Natural killer cell (primary cell): ENCODE results near the gene PIGC. TPM values are rescaled to one million over a fixed set of nuclear protein-coding genes. Genes with fewer than 3 reads are reported as not detected.

Source experiments
- ATAC-seq, 3 donors: fragments of 150-1000 bp in 2 of 3; fragments of 200-7000 bp in 1 of 3; cut with Tn5 transposase; 1 replicate in 1 of 3; 2 replicates in 2 of 3; pipeline ENCODE4 v1.10.0; 2021; ENCODE audit warnings: mild to moderate bottlenecking in 2 of 3, moderate library complexity in 2 of 3
- DNase-seq, 2 donors: peaks; one replicate each; pipeline versions ENCODE4 v3.0.0 to v3.0.0-alpha.2; 2013 to 2021; ENCODE audit warnings: mixed read lengths in 1 of 2
- H3K27ac ChIP-seq: one replicate; pipeline ENCODE4 v1.5.1; 2013; ENCODE audit warnings: mild to moderate bottlenecking, low read length
- H3K27me3 ChIP-seq: one replicate; pipeline ENCODE4 v1.6.1; 2013; ENCODE audit warnings: low read length; ENCODE audit not compliant: control insufficient read depth, insufficient read depth
- H3K36me3 ChIP-seq: one replicate; pipeline ENCODE4 v1.6.1; 2013; ENCODE audit warnings: low read length; ENCODE audit not compliant: control insufficient read depth, insufficient read depth
- H3K4me1 ChIP-seq: one replicate; pipeline ENCODE4 v1.6.1; 2013; ENCODE audit warnings: low read length; ENCODE audit not compliant: control insufficient read depth, insufficient read depth
- H3K4me3 ChIP-seq: one replicate; pipeline ENCODE4 v1.5.1; 2013; ENCODE audit warnings: low read length
- H3K9me3 ChIP-seq: one replicate; pipeline ENCODE4 v1.6.1; 2013; ENCODE audit warnings: low read length; ENCODE audit not compliant: control insufficient read depth, insufficient read depth
- H3K27ac Mint-ChIP-seq, 2 donors: one replicate each; pipeline ENCODE4 v1.8.0; 2022; ENCODE audit warnings: mild to moderate bottlenecking in 2 of 2, mixed read lengths in 2 of 2, moderate library complexity in 1 of 2
- H3K27me3 Mint-ChIP-seq, 2 donors: one replicate each; pipeline ENCODE4 v1.8.0; 2022; ENCODE audit warnings: low read depth in 2 of 2, mixed read lengths in 2 of 2
- H3K36me3 Mint-ChIP-seq: one replicate; pipeline ENCODE4 v1.8.0; 2022; ENCODE audit warnings: mixed read lengths
- H3K4me1 Mint-ChIP-seq, 2 donors: one replicate each; pipeline ENCODE4 v1.8.0; 2022; ENCODE audit warnings: mixed read lengths in 2 of 2
- H3K4me3 Mint-ChIP-seq: one replicate; pipeline ENCODE4 v1.8.0; 2022; ENCODE audit warnings: mild to moderate bottlenecking, moderate library complexity, mixed read lengths
- H3K9me3 Mint-ChIP-seq, 2 donors: one replicate each; pipeline ENCODE4 v1.8.0; 2022; ENCODE audit warnings: mixed read lengths in 2 of 2
- WGBS: methylation state at CpG from one replicate; pipeline ENCODE4 v1.1.7; 2013; ENCODE audit warnings: missing lambda C conversion rate; ENCODE audit not compliant: insufficient coverage; 5-methylcytosine and 5-hydroxymethylcytosine counted together
- intact Hi-C: fragments of 100-400 bp; cut with micrococcal nuclease; formaldehyde crosslinking; loops from one replicate; pipeline ENCODE4 v1.14.2; 2022
- total RNA-seq, 4 donors: library from RNA; stranded (reverse); fragments of 120-200 nt in 1 of 4; gene quantifications; one replicate each; pipeline versions ENCODE4 v1.2.3 to v1.2.4, GENCODE V29; 2013 to 2022
- TF ChIP-seq, protein P1 (sequence below): fragments of 200-600 bp; IDR thresholded peaks from one replicate; pipeline ENCODE4 v1.8.0; 2022; ENCODE audit warnings: antibody characterized with exemption

The PIGC gene
- total RNA-seq, 3 donors from 2014 or later (not counting 1 experiment from before 2014, with no cell fraction given): 27.9 to 35.7 (median 30.4) TPM

DNA sequence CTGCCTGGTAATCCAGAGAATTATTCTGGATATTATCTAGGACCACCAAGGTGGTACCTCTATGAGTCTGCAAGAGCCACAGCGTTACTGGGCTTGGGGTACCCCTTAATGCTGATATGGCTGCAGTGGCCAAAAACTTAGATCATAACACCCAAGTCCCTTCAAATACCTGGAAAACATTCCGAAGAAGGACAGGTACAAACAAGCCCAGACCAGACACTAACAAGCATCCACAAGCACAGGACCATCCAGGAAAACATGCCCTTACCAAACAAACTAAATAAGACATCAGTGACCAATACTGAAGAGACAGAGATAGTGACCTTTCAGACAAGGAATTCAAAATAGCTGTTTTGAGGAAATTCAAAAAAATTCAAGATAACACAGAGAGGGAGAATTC, 20.5 kb downstream of the PIGC start:
- H3K27me3 Mint-ChIP-seq: no peaks in the 10 kb centered on the region
- H3K9me3 Mint-ChIP-seq: no peaks in the 10 kb centered on the region
- H3K27ac Mint-ChIP-seq: no peak overlapping the region
- TF ChIP-seq, protein P1, sequence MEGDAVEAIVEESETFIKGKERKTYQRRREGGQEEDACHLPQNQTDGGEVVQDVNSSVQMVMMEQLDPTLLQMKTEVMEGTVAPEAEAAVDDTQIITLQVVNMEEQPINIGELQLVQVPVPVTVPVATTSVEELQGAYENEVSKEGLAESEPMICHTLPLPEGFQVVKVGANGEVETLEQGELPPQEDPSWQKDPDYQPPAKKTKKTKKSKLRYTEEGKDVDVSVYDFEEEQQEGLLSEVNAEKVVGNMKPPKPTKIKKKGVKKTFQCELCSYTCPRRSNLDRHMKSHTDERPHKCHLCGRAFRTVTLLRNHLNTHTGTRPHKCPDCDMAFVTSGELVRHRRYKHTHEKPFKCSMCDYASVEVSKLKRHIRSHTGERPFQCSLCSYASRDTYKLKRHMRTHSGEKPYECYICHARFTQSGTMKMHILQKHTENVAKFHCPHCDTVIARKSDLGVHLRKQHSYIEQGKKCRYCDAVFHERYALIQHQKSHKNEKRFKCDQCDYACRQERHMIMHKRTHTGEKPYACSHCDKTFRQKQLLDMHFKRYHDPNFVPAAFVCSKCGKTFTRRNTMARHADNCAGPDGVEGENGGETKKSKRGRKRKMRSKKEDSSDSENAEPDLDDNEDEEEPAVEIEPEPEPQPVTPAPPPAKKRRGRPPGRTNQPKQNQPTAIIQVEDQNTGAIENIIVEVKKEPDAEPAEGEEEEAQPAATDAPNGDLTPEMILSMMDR: no peak
- H3K4me3 Mint-ChIP-seq: no peak overlapping the region
- Histone ChIP-seq H3K4me1 (peaks cover 3% of the 10 kb centered on the region), H3K27me3 (no peaks in the 10 kb centered on the region), H3K9me3 (no peaks in the 10 kb centered on the region), H3K27ac (no peak overlapping the region), H3K4me3 (no peak overlapping the region), H3K36me3 (no peaks in the 10 kb centered on the region)
- no peaks in the 10 kb centered on the region for H3K36me3 Mint-ChIP-seq
- 90% methylated on average over 2 of the region's 2 CpGs for WGBS
- no peaks in the 10 kb centered on the region for H3K4me1 Mint-ChIP-seq
- no peak for ATAC-seq
- intact Hi-C loops: no loop called here
- no peak for DNase-seq

DNA sequence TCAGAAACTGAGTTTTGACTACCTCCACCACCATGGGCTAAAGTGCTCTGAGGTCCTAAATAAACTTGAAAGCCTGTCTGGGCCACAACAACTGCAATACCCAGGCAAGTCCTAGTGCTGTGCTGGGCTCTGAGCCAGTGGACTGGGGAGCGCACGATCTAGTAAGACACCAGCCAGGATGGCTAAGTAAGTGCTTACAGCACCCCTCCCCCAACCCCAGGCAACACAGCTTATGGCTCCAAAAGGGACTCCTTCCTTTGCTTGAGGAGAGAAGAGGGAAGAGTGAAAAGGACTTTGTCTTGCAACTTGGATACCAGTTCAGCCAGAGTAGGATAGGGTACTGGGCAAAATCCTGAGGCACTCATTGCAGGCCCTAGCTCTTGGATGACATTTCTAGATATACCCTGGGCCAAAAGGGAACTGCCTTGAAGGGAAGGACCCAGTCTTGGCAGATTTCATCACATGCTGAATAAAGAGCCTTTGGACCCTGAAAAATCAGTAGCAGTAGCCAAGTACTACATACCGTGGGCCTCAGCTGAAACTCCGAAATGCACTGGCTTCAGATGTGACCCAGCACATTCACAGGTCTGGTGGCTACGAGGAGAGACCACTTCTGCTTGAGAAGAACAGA, 21.8 kb downstream of the PIGC start:
- ATAC-seq (no peak), DNase-seq (no peak)
- H3K36me3 Mint-ChIP-seq: no peaks in the 10 kb centered on the region
- WGBS: 99% methylated on average over 5 of the region's 5 CpGs
- no peak overlapping the region for H3K4me3 Mint-ChIP-seq
- Histone ChIP-seq H3K4me1 (peaks cover 2% of the 10 kb centered on the region), H3K27ac (no peak overlapping the region), H3K27me3 (no peaks in the 10 kb centered on the region), H3K4me3 (no peak overlapping the region), H3K9me3 (no peaks in the 10 kb centered on the region), H3K36me3 (no peaks in the 10 kb centered on the region)
- no peak overlapping the region for H3K27ac Mint-ChIP-seq
- H3K4me1 Mint-ChIP-seq: no peaks in the 10 kb centered on the region
- no peaks in the 10 kb centered on the region for H3K27me3 Mint-ChIP-seq
- TF ChIP-seq, protein P1: no peak
- H3K9me3 Mint-ChIP-seq: no peaks in the 10 kb centered on the region
- intact Hi-C loops: no loop called here

- no peak for ATAC-seq
- no peaks in the 10 kb centered on the region for H3K4me1 ChIP-seq
- H3K4me3 ChIP-seq: no peak within 1 kb of the TSS
- no peaks in the 10 kb centered on the region for H3K27me3 ChIP-seq
- no peak within 1 kb of the TSS for H3K27ac ChIP-seq
- Mint-ChIP-seq H3K27me3 (no peaks in the 10 kb centered on the region), H3K4me1 (no peaks in the 10 kb centered on the region), H3K36me3 (no peaks in the 10 kb centered on the region), H3K27ac (no peak within 1 kb of the TSS), H3K4me3 (no peak within 1 kb of the TSS), H3K9me3 (no peaks in the 10 kb centered on the region)
- H3K36me3 ChIP-seq: no peaks in the 10 kb centered on the region
- TF ChIP-seq, protein P1: no peak
- intact Hi-C loops: no loop called here
- H3K9me3 ChIP-seq: no peaks in the 10 kb centered on the region
- WGBS: no CpG with 5 or more reads among the region's 1 CpG
- DNase-seq: no peak
These were observed 23.5 kb downstream of the PIGC start, which contains the start of gene C1orf105 for GRCh38 chr1:172420385-172420784. TSS of gene C1orf105 (plus strand) at chr1:172420685. CDS start at chr1:172420886, 201 bp downstream.

- H3K4me1 ChIP-seq: no peaks in the 10 kb centered on the region
- Mint-ChIP-seq H3K27ac (no peak overlapping the region), H3K4me3 (no peak overlapping the region), H3K27me3 (no peaks in the 10 kb centered on the region), H3K9me3 (no peaks in the 10 kb centered on the region), H3K36me3 (no peaks in the 10 kb centered on the region), H3K4me1 (peaks cover 0 to 3% of the 10 kb centered on the region in 2 donors)
- no peak overlapping the region for H3K4me3 ChIP-seq
- H3K9me3 ChIP-seq: no peaks in the 10 kb centered on the region
- intact Hi-C loops: no loop called here
- WGBS: 95% methylated on average over 1 of the region's 1 CpG
- H3K27ac ChIP-seq: no peak overlapping the region
- DNase-seq (no peak), ATAC-seq (no peak)
- H3K27me3 ChIP-seq: no peaks in the 10 kb centered on the region
- no peaks in the 10 kb centered on the region for H3K36me3 ChIP-seq
- TF ChIP-seq, protein P1: no peak
These were observed 26.3 kb downstream of the PIGC start for GRCh38 chr1:172417557-172417956.
